PC-9 (cell line): ENCODE measurements around the gene ARFRP1.

Source experiments
- CTCF ChIP-seq: fragments of 200-600 bp; sonication (generic); conservative IDR thresholded peaks from 2 replicates; pipeline ENCODE4 v1.6.1; 2017; ENCODE audit warnings: mixed run types, antibody characterized with exemption, mild to moderate bottlenecking, moderate library complexity
- EZH2 ChIP-seq: fragments of 200-600 bp; sonication (generic); IDR thresholded peaks from 2 replicates; pipeline ENCODE4 v1.8.0; 2017; ENCODE audit warnings: antibody characterized with exemption, low read depth

GRCh38 chr20:63651942-63652191 lies 55.9 kb downstream of the ARFRP1 start:
- TF ChIP-seq EZH2: no peak
- no peak for TF ChIP-seq CTCF
